IMR-90 (cell line): ENCODE results near the gene GALNT9. TPM values are rescaled to one million over a fixed set of nuclear protein-coding genes. Genes with fewer than 3 reads are reported as not detected.

Source experiments
- ATAC-seq: fragments of 200-7000 bp; cut with Tn5 transposase; 2 replicates; pipeline ENCODE4 v1.9.1; 2020; ENCODE audit warnings: low read depth, mild to moderate bottlenecking, moderate library complexity
- BruUV-seq: library from RNA; stranded (reverse); fragments of 400-500 nt; replicated peaks from 2 replicates; lab custom pipeline; 2021; lab: Mats Ljungman, UMichigan
- CTCF ChIA-PET: fragments of 300-600 bp; formaldehyde crosslinking; extraction: SDS; loops from one replicate; lab custom pipeline; 2021; ENCODE audit warnings: antibody characterized with exemption; lab: Yijun Ruan, JAX
- POLR2A ChIA-PET: fragments of 300-600 bp; sonication (Branson Sonifier 250); formaldehyde crosslinking; loops from one replicate; lab custom pipeline; 2022; ENCODE audit warnings: antibody characterized with exemption; ENCODE audit not compliant: unreplicated experiment; lab: Charles Lee
- DNase-seq: peaks from one replicate; pipeline ENCODE4 v3.0.0; 2013
- H2AFZ ChIP-seq: replicated peaks from 2 replicates; pipeline ENCODE3; 2013; ENCODE audit warnings: low read length, mild to moderate bottlenecking; ENCODE audit not compliant: poor library complexity
- H2AK5ac ChIP-seq: 2 replicates; pipeline ENCODE4 v1.6.1; 2013; ENCODE audit warnings: low read depth, low read length, inconsistent platforms
- H2AK9ac ChIP-seq: replicated peaks from 2 replicates; pipeline ENCODE3; 2013; ENCODE audit warnings: mild to moderate bottlenecking, low read depth, low read length, moderate library complexity; ENCODE audit not compliant: poor library complexity
- H2BK120ac ChIP-seq: 2 replicates; pipeline ENCODE4 v1.6.1; 2013; ENCODE audit warnings: low read depth, low read length, inconsistent platforms
- H2BK15ac ChIP-seq: 3 replicates; pipeline ENCODE4 v1.6.1; 2013; ENCODE audit warnings: low read depth, low read length, inconsistent platforms
- H2BK20ac ChIP-seq: 2 replicates; pipeline ENCODE4 v1.6.1; 2013; ENCODE audit warnings: low read depth, mild to moderate bottlenecking, inconsistent platforms, low read length, moderate library complexity
- H2BK5ac ChIP-seq: 2 replicates; pipeline ENCODE4 v1.6.1; 2013; ENCODE audit warnings: mild to moderate bottlenecking, low read depth, low read length, inconsistent platforms; ENCODE audit not compliant: poor library complexity, severe bottlenecking
- H3K14ac ChIP-seq: replicated peaks from 2 replicates; pipeline ENCODE4 v1.6.1; 2013; ENCODE audit warnings: low read depth, low read length, inconsistent platforms
- H3K18ac ChIP-seq: 2 replicates; pipeline ENCODE4 v1.6.1; 2013; ENCODE audit warnings: low read depth, low read length, control low read depth
- H3K23ac ChIP-seq: 2 replicates; pipeline ENCODE4 v1.6.1; 2013; ENCODE audit warnings: low read depth, low read length, inconsistent platforms
- H3K27ac ChIP-seq: 2 replicates; pipeline ENCODE4 v1.5.1; 2013; ENCODE audit warnings: mild to moderate bottlenecking, control low read depth, low read length; ENCODE audit not compliant: insufficient read depth
- H3K27me3 ChIP-seq: 2 replicates; pipeline ENCODE4 v1.6.1; 2013; ENCODE audit warnings: low read length; ENCODE audit not compliant: control insufficient read depth, insufficient read depth
- H3K36me3 ChIP-seq: 2 replicates; pipeline ENCODE4 v1.6.1; 2013; ENCODE audit warnings: low read length, mixed read lengths; ENCODE audit not compliant: control insufficient read depth, insufficient read depth
- H3K4ac ChIP-seq: 2 replicates; pipeline ENCODE4 v1.6.1; 2013; ENCODE audit warnings: low read depth, low read length, inconsistent platforms
- H3K4me1 ChIP-seq: 2 replicates; pipeline ENCODE4 v1.6.1; 2013; ENCODE audit warnings: low read length, mixed read lengths; ENCODE audit not compliant: control insufficient read depth, insufficient read depth
- H3K4me2 ChIP-seq: 2 replicates; pipeline ENCODE4 v1.6.1; 2013; ENCODE audit warnings: low read depth, mild to moderate bottlenecking, control low read depth, low read length, moderate library complexity
- H3K4me3 ChIP-seq: 2 replicates; pipeline ENCODE4 v1.5.1; 2013; ENCODE audit warnings: low read depth, mild to moderate bottlenecking, control low read depth, low read length, moderate library complexity; ENCODE audit not compliant: insufficient read depth
- H3K56ac ChIP-seq: 2 replicates; pipeline ENCODE4 v1.6.1; 2013; ENCODE audit warnings: low read length, inconsistent platforms; ENCODE audit not compliant: insufficient read depth; ENCODE audit errors: extremely low read depth
- H3K79me1 ChIP-seq, 2 experiments: 2 replicates each; pipeline ENCODE4 v1.6.1; 2013; ENCODE audit warnings: low read length in 2 of 2, inconsistent platforms in 1 of 2, low read depth in 1 of 2
- H3K9ac ChIP-seq: 2 replicates; pipeline ENCODE4 v1.6.1; 2013; ENCODE audit warnings: low read depth, low read length, control low read depth
- H3K9me1 ChIP-seq: 2 replicates; pipeline ENCODE4 v1.6.1; 2013; ENCODE audit warnings: low read length, inconsistent platforms; ENCODE audit not compliant: insufficient read depth
- H3K9me3 ChIP-seq: 2 replicates; pipeline ENCODE4 v1.6.1; 2013; ENCODE audit warnings: low read length; ENCODE audit not compliant: control insufficient read depth, insufficient read depth
- H4K20me1 ChIP-seq: 2 replicates; pipeline ENCODE4 v1.6.1; 2013; ENCODE audit warnings: low read length, inconsistent platforms; ENCODE audit not compliant: insufficient read depth
- H4K5ac ChIP-seq: 2 replicates; pipeline ENCODE4 v1.6.1; 2013; ENCODE audit warnings: mild to moderate bottlenecking, low read depth, low read length, control low read depth
- H4K8ac ChIP-seq, 2 experiments: 2 replicates each; pipeline ENCODE4 v1.6.1; 2013; ENCODE audit warnings: low read depth in 2 of 2, low read length in 2 of 2, control low read depth in 1 of 2, inconsistent platforms in 1 of 2
- H4K91ac ChIP-seq: 2 replicates; pipeline ENCODE4 v1.6.1; 2013; ENCODE audit warnings: low read depth, low read length, inconsistent platforms; ENCODE audit not compliant: insufficient read depth
- CEBPB ChIP-seq: IDR thresholded peaks from 2 replicates; pipeline ENCODE4 v1.6.1; 2012; ENCODE audit warnings: low read depth, low read length, improper control_type of control experiment
- CHD1 ChIP-seq: IDR thresholded peaks from 2 replicates; pipeline ENCODE4 v1.6.1; 2012; ENCODE audit warnings: low read depth, low read length, improper control_type of control experiment
- MAFK ChIP-seq: IDR thresholded peaks from 2 replicates; pipeline ENCODE4 v1.6.1; 2012; ENCODE audit warnings: low read depth, low read length, improper control_type of control experiment
- MAZ ChIP-seq: IDR thresholded peaks from 2 replicates; pipeline ENCODE4 v1.6.1; 2012; ENCODE audit warnings: low read depth, mild to moderate bottlenecking, low read length, improper control_type of control experiment, moderate library complexity, borderline replicate concordance
- MXI1 ChIP-seq: IDR thresholded peaks from 2 replicates; pipeline ENCODE4 v1.6.1; 2012; ENCODE audit warnings: low read depth, mild to moderate bottlenecking, low read length, moderate library complexity, borderline replicate concordance
- NFE2L2 ChIP-seq: fragments of 150-350 bp; IDR thresholded peaks from 2 replicates; pipeline ENCODE4 v1.6.1; 2016; ENCODE audit warnings: low read depth, mild to moderate bottlenecking, low read length
- POLR2A ChIP-seq: IDR thresholded peaks from 2 replicates; pipeline ENCODE4 v1.6.1; 2012; ENCODE audit warnings: mild to moderate bottlenecking, low read depth, low read length
- RAD21 ChIP-seq: IDR thresholded peaks from 2 replicates; pipeline ENCODE4 v1.6.1; 2012; ENCODE audit warnings: low read length, improper control_type of control experiment
- RCOR1 ChIP-seq: IDR thresholded peaks from 2 replicates; pipeline ENCODE4 v1.6.1; 2012; ENCODE audit warnings: mild to moderate bottlenecking, low read length, improper control_type of control experiment; ENCODE audit not compliant: insufficient replicate concordance
- SMC3 ChIP-seq: fragments of 150-350 bp; IDR thresholded peaks from 2 replicates; pipeline ENCODE4 v1.6.1; 2016; ENCODE audit warnings: low read depth, mild to moderate bottlenecking, antibody characterized with exemption, low read length, moderate library complexity
- USF2 ChIP-seq: fragments of 150-350 bp; IDR thresholded peaks from 2 replicates; pipeline ENCODE4 v1.6.1; 2017; ENCODE audit warnings: mild to moderate bottlenecking, antibody characterized with exemption, low read length, low read depth
- WGBS, 2 experiments: methylation state at CpG; one replicate each; pipeline versions ENCODE4 v1.1.5 to v1.1.7; 2013; ENCODE audit warnings: missing lambda C conversion rate in 2 of 2; ENCODE audit not compliant: insufficient read length in 1 of 2; ENCODE audit errors: extremely low coverage in 2 of 2; 5-methylcytosine and 5-hydroxymethylcytosine counted together
- dilution Hi-C: fragments of 300-500 bp; cut with HindIII; formaldehyde crosslinking; loops from one replicate; pipeline ENCODE4 v1.14.3; 2018; ENCODE audit warnings: low sequenced_read_pairs; ENCODE audit not compliant: unreplicated experiment
- in situ Hi-C: fragments of 300-500 bp; cut with MboI; formaldehyde crosslinking; loops from 3 replicates; pipeline ENCODE4 v1.14.3; 2019; ENCODE audit warnings: low sequenced_read_pairs, inconsistent platforms, mixed read lengths
- intact Hi-C: fragments of 100-400 bp; cut with micrococcal nuclease; formaldehyde crosslinking; loops from 2 replicates; pipeline ENCODE4 v1.10.0; 2022
- polyA plus RNA-seq, 3 experiments: library from polyadenylated mRNA; depleted of rRNA; stranded (reverse); fragments of >200 nt; gene quantifications; 2 replicates each; pipeline ENCODE4 v1.2.3, GENCODE V29; 2012; ENCODE audit warnings: low replicate concordance in 1 of 3
- total RNA-seq: library from RNA; depleted of rRNA; stranded (reverse); fragments of >200 nt; gene quantifications from 2 replicates; pipeline ENCODE4 v1.2.3, GENCODE V29; 2012

The GALNT9 gene
- total and polyA plus RNA-seq, 2 of the 4 experiments (the other 2 are of a cell fraction) = under 0.01 to 0.12 TPM

GRCh38 chr12:132279930-132280329 is 49.5 kb downstream of the GALNT9 start:
- Histone ChIP-seq H2AFZ (no peak overlapping the region), H4K5ac (no peak overlapping the region), H2BK20ac (no peak overlapping the region), H3K36me3 (no peaks in the 10 kb centered on the region), H2BK120ac (no peak overlapping the region), H3K14ac (no peak overlapping the region), H3K4me2 (no peak overlapping the region), H3K27me3 (peaks cover 25% of the 10 kb centered on the region; the same call in 1 of the 2 replicates), H3K23ac (no peak overlapping the region), H3K27ac (no peak overlapping the region), H3K4ac (no peak overlapping the region), H3K9ac (no peak overlapping the region), H2BK15ac (no peak overlapping the region), H2BK5ac (no peak overlapping the region), H3K4me3 (no peak overlapping the region), H3K56ac (no peak overlapping the region), H4K8ac (no peak overlapping the region), H3K9me1 (no peaks in the 10 kb centered on the region), H3K9me3 (no peaks in the 10 kb centered on the region), H3K79me1 (no peaks in the 10 kb centered on the region), H3K18ac (no peak overlapping the region), H4K91ac (no peak overlapping the region), H2AK9ac (no peak overlapping the region), H4K20me1 (no peaks in the 10 kb centered on the region), H3K4me1 (no peaks in the 10 kb centered on the region), H2AK5ac (no peak overlapping the region)
- in situ Hi-C loops (no loop called here), dilution Hi-C loops (no loop called here), intact Hi-C loops (no loop called here)
- TF ChIP-seq RCOR1 = no peak
- no peak for TF ChIP-seq POLR2A
- TF ChIP-seq USF2 = no peak
- no peak for TF ChIP-seq MAFK
- no peak for TF ChIP-seq RAD21
- no peak for TF ChIP-seq SMC3
- TF ChIP-seq CEBPB = no peak
- no peak for TF ChIP-seq CHD1
- no peak for TF ChIP-seq MXI1
- TF ChIP-seq NFE2L2 = no peak
- no peak for TF ChIP-seq MAZ
- CTCF ChIA-PET = no interaction called here
- POLR2A ChIA-PET = no interaction called here
- no peak for DNase-seq
- no peak for ATAC-seq
- WGBS, 2 experiments = 23% methylated on average over 2 of the region's 2 CpGs; no CpG with 5 or more reads in 1 of the 2 experiments
- BruUV-seq = no TSS peak
